Activated naive CD8-positive, alpha-beta T cell treated with anti-CD3 and anti-CD28 coated beads, Interleukin-2, amount 50 U/mL, for 24 hours (primary cell): Measurements from ENCODE around the gene MTA3.

Source experiments
- ATAC-seq: fragments of 150-1000 bp; cut with Tn5 transposase; one replicate; pipeline ENCODE4 v1.10.0; 2021
- DNase-seq: peaks from one replicate; pipeline ENCODE4 v3.0.0; 2021
- H3K27ac Mint-ChIP-seq: one replicate; pipeline ENCODE4 v1.8.0; 2021; ENCODE audit warnings: mild to moderate bottlenecking, mixed read lengths
- H3K27me3 Mint-ChIP-seq: one replicate; pipeline ENCODE4 v1.8.0; 2021; ENCODE audit warnings: mixed read lengths
- H3K36me3 Mint-ChIP-seq: one replicate; pipeline ENCODE4 v1.8.0; 2021; ENCODE audit warnings: low read depth, mixed read lengths
- H3K4me1 Mint-ChIP-seq: one replicate; pipeline ENCODE4 v1.8.0; 2021; ENCODE audit warnings: mixed read lengths
- H3K4me3 Mint-ChIP-seq: one replicate; pipeline ENCODE4 v1.8.0; 2021; ENCODE audit warnings: mild to moderate bottlenecking, moderate library complexity, mixed read lengths
- H3K9me3 Mint-ChIP-seq: one replicate; pipeline ENCODE4 v1.8.0; 2021; ENCODE audit warnings: mixed read lengths

The MTA3 gene

GRCh38 chr2:42648796-42649195 lies 80.4 kb downstream of the MTA3 start:
- peaks cover 57% of the 10 kb centered on the region for H3K4me1 Mint-ChIP-seq
- peaks cover 5% of the 10 kb centered on the region for H3K9me3 Mint-ChIP-seq
- no peak overlapping the region for H3K4me3 Mint-ChIP-seq
- ATAC-seq: no peak
- H3K27ac Mint-ChIP-seq: peak overlapping the region; percentile 92
- H3K27me3 Mint-ChIP-seq: no peaks in the 10 kb centered on the region
- peaks cover 12% of the 10 kb centered on the region for H3K36me3 Mint-ChIP-seq
- DNase-seq: no peak

GRCh38 chr2:42651057-42651456 lies 82.6 kb downstream of the MTA3 start:
- ATAC-seq: no peak
- no peak overlapping the region for H3K4me3 Mint-ChIP-seq

DNA sequence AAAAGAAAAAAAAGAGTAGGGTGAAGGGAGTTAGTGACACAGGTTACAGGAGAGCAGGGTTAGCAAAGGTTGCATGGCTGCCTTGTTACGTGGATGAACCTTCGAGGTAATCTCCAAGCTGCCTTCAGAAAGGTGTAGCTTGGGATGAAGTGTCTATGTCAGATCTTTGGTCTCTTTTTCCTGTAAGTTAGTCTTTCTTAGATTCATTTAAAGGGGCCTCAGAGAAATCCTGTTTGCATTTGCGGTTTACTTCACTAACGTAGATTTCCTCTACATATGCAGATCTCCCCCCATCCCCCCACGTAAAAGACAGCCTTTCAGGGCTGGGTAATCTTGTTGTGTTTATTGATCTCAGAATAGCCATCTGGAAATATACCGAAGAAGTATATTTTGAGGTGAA lies 83.7 kb downstream of the MTA3 start:
- Mint-ChIP-seq H3K9me3 (no peaks in the 10 kb centered on the region), H3K27ac (peak overlapping the region; percentile 82), H3K4me3 (peak overlapping the region; percentile 53), H3K4me1 (peaks cover 70% of the 10 kb centered on the region), H3K36me3 (peaks cover 4% of the 10 kb centered on the region), H3K27me3 (no peaks in the 10 kb centered on the region)
- ATAC-seq (peak; percentile 17), DNase-seq (peak; percentile 17)

More at GRCh38 chr2:42651057-42651456, 82.6 kb downstream of the MTA3 start:
- H3K36me3 Mint-ChIP-seq: peaks cover 9% of the 10 kb centered on the region
- peaks cover 5% of the 10 kb centered on the region for H3K9me3 Mint-ChIP-seq
- DNase-seq: no peak
- peaks cover 70% of the 10 kb centered on the region for H3K4me1 Mint-ChIP-seq
- no peaks in the 10 kb centered on the region for H3K27me3 Mint-ChIP-seq
- no peak overlapping the region for H3K27ac Mint-ChIP-seq

GRCh38 chr2:42653039-42653438 lies 84.6 kb downstream of the MTA3 start:
- Mint-ChIP-seq H3K4me3 (no peak overlapping the region), H3K27me3 (no peaks in the 10 kb centered on the region), H3K36me3 (peaks cover 7% of the 10 kb centered on the region), H3K27ac (peak overlapping the region; percentile 13), H3K9me3 (no peaks in the 10 kb centered on the region), H3K4me1 (peaks cover 69% of the 10 kb centered on the region)
- DNase-seq: no peak
- no peak for ATAC-seq

DNA sequence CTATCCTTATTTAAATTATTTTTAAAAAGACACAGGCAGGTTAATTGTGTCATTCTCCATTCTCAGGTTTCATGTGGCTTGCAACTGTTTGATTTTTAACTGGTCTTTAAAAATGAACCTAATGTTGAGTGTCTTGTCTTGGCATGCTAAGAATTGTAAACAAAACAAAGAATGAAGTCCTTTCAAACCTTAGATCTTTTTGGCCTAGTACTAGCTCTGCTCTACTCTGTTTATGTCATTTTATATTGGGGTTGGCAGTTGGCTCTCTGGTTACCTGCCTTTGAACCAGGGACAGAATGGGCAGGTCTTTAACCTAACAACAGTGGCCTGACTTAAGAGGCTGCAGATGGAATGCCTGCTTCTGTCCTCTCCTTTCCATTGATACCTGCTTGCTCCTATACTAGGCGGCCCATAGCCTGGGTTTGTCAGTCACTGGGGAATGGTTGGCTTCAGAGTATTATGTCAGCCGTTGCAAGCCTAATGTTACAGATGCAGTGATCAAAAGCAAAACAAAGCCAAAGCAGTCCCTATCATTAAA lies 85.5 kb downstream of the MTA3 start:
- ATAC-seq (no peak), DNase-seq (no peak)
- Mint-ChIP-seq H3K4me3 (no peak overlapping the region), H3K27me3 (no peaks in the 10 kb centered on the region), H3K27ac (no peak overlapping the region), H3K4me1 (peaks cover 61% of the 10 kb centered on the region), H3K36me3 (peaks cover 9% of the 10 kb centered on the region), H3K9me3 (no peaks in the 10 kb centered on the region)

GRCh38 chr2:42658306-42658705 lies 89.9 kb downstream of the MTA3 start:
- no peaks in the 10 kb centered on the region for H3K27me3 Mint-ChIP-seq
- peaks cover 23% of the 10 kb centered on the region for H3K4me1 Mint-ChIP-seq

GRCh38 chr2:42659609-42660008 lies 91.2 kb downstream of the MTA3 start:
- Mint-ChIP-seq H3K27ac (no peak overlapping the region), H3K27me3 (no peaks in the 10 kb centered on the region), H3K9me3 (no peaks in the 10 kb centered on the region), H3K36me3 (peaks cover 12% of the 10 kb centered on the region), H3K4me1 (peaks cover 19% of the 10 kb centered on the region), H3K4me3 (no peak overlapping the region)
- DNase-seq (no peak), ATAC-seq (no peak)

More at GRCh38 chr2:42658306-42658705, 89.9 kb downstream of the MTA3 start:
- no peak for ATAC-seq
- no peak overlapping the region for H3K27ac Mint-ChIP-seq
- H3K9me3 Mint-ChIP-seq: no peaks in the 10 kb centered on the region
- no peak overlapping the region for H3K4me3 Mint-ChIP-seq
- H3K36me3 Mint-ChIP-seq: peaks cover 12% of the 10 kb centered on the region
- no peak for DNase-seq

- Mint-ChIP-seq H3K27me3 (no peaks in the 10 kb centered on the region), H3K4me1 (peaks cover 13% of the 10 kb centered on the region), H3K27ac (no peak overlapping the region), H3K36me3 (peaks cover 4% of the 10 kb centered on the region), H3K4me3 (no peak overlapping the region), H3K9me3 (no peaks in the 10 kb centered on the region)
- ATAC-seq: peak; percentile 90
- DNase-seq: peak; percentile 50
Observed at GRCh38 chr2:42663106-42663780, 94.8 kb downstream of the MTA3 start.

DNA sequence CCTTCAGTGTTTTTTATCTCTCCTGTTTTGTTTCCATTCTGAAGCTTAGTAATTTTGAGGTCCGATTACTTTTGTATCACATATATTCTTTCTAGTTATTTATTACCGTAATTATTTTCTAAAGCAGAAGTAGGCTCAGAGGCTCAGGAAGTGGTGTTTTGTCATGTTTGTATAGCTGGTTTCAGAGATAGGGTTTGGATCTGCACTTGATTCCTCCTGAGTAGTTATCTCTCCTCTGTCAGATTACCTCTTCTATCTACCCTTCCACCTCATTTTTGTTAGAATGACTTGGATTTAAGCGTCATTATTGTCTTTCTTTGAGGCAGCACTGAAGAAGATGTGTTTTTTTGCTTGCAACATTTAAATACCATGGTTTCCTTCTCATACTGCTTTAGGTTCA lies 95.4 kb downstream of the MTA3 start:
- Mint-ChIP-seq H3K36me3 (peaks cover 3% of the 10 kb centered on the region), H3K4me3 (no peak overlapping the region), H3K9me3 (no peaks in the 10 kb centered on the region), H3K4me1 (peaks cover 13% of the 10 kb centered on the region), H3K27ac (no peak overlapping the region), H3K27me3 (no peaks in the 10 kb centered on the region)
- DNase-seq: no peak
- no peak for ATAC-seq

GRCh38 chr2:42673989-42674579 lies 105.7 kb downstream of the MTA3 start:
- H3K4me1 Mint-ChIP-seq: peaks cover 10% of the 10 kb centered on the region
- H3K36me3 Mint-ChIP-seq: peaks cover 10% of the 10 kb centered on the region
- ATAC-seq: no peak
- no peak overlapping the region for H3K27ac Mint-ChIP-seq
- DNase-seq: no peak
- H3K9me3 Mint-ChIP-seq: no peaks in the 10 kb centered on the region
- H3K27me3 Mint-ChIP-seq: no peaks in the 10 kb centered on the region
- no peak overlapping the region for H3K4me3 Mint-ChIP-seq

DNA sequence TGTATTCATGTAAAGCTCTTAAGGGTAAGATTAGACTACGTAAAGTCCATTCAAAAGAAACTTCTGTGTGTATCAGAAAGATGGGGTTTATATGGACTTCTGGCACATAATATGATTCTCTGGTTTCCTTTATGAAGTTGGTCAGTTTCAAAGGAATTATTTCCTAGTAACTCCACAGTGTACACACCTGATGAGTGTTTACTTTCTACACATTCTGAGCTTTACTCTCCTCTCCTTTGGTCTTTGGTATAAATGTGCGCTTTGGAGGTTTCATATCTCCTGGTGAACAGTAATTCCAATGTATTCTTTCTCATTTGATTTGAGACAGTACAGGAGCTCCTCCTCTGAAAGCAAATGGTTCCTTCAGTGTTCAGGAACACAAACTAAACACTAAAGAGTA lies 107.4 kb downstream of the MTA3 start:
- Mint-ChIP-seq H3K4me3 (no peak overlapping the region), H3K36me3 (peaks cover 10% of the 10 kb centered on the region), H3K4me1 (no peaks in the 10 kb centered on the region), H3K9me3 (no peaks in the 10 kb centered on the region), H3K27ac (no peak overlapping the region), H3K27me3 (no peaks in the 10 kb centered on the region)
- ATAC-seq (no peak), DNase-seq (no peak)

- Mint-ChIP-seq H3K9me3 (no peaks in the 10 kb centered on the region), H3K36me3 (peaks cover 11% of the 10 kb centered on the region), H3K4me1 (no peaks in the 10 kb centered on the region), H3K4me3 (no peak overlapping the region), H3K27me3 (no peaks in the 10 kb centered on the region), H3K27ac (no peak overlapping the region)
- DNase-seq (no peak), ATAC-seq (no peak)
Observed at GRCh38 chr2:42685303-42685702, 116.9 kb downstream of the MTA3 start.

- H3K4me3 Mint-ChIP-seq: no peak overlapping the region
- no peaks in the 10 kb centered on the region for H3K27me3 Mint-ChIP-seq
- DNase-seq: no peak
- H3K4me1 Mint-ChIP-seq: peaks cover 6% of the 10 kb centered on the region
- no peaks in the 10 kb centered on the region for H3K9me3 Mint-ChIP-seq
- no peak overlapping the region for H3K27ac Mint-ChIP-seq
- H3K36me3 Mint-ChIP-seq: peaks cover 6% of the 10 kb centered on the region
- ATAC-seq: no peak
Observed at GRCh38 chr2:42693013-42693615, 124.7 kb downstream of the MTA3 start.

GRCh38 chr2:42693688-42694479 lies 125.5 kb downstream of the MTA3 start:
- no peaks in the 10 kb centered on the region for H3K9me3 Mint-ChIP-seq
- no peaks in the 10 kb centered on the region for H3K27me3 Mint-ChIP-seq
- no peak overlapping the region for H3K27ac Mint-ChIP-seq
- DNase-seq (no peak), ATAC-seq (no peak)
- H3K4me3 Mint-ChIP-seq: no peak overlapping the region
- peaks cover 2% of the 10 kb centered on the region for H3K36me3 Mint-ChIP-seq
- H3K4me1 Mint-ChIP-seq: peaks cover 6% of the 10 kb centered on the region
